ENCODE results near the gene ZNF317. TPM values are rescaled to one million over a fixed set of nuclear protein-coding genes. Genes with fewer than 3 reads are reported as not detected.

ZNF317 gene
- total RNA-seq, 2 donors from 2014 or later = 36.7 to 40.1 TPM

GRCh38 chr19:9148697-9149096 lies 8.5 kb downstream of the ZNF317 start:
- no peaks in the 10 kb centered on the region for H3K4me1 Mint-ChIP-seq
- DNase-seq = no peak
- Histone ChIP-seq H3K36me3 (ENCODE audit: control insufficient read depth, insufficient read depth, low read length) (peaks cover 74% of the 10 kb centered on the region), H3K9ac (ENCODE audit: extremely low read depth, low read length, poor library complexity, severe bottlenecking) (no peak overlapping the region), H3K4me3 (ENCODE audit: low read length) (peak overlapping the region; percentile 64), H3K27ac (ENCODE audit: low read depth, low read length) (no peak overlapping the region), H3K4me1 (ENCODE audit: control insufficient read depth, insufficient read depth, low read length) (no peaks in the 10 kb centered on the region), H3K9me3 (ENCODE audit: control insufficient read depth, low read length) (peaks cover 94% of the 10 kb centered on the region), H3K27me3 (ENCODE audit: control insufficient read depth, insufficient read depth, low read length, poor library complexity, severe bottlenecking) (no peaks in the 10 kb centered on the region)
- TF ChIP-seq CTCF (conservative IDR thresholded peaks at IDR 0.05) = no peak
- 92 to 94% methylated on average over 2 to 3 of the region's 3 CpGs for WGBS, 2 experiments (ENCODE audit: insufficient coverage in 1 of 2, insufficient read length in 1 of 2)
- no peak overlapping the region for H3K27ac Mint-ChIP-seq
- H3K9me3 Mint-ChIP-seq = peaks cover 95% of the 10 kb centered on the region
- no peak overlapping the region for H3K4me3 Mint-ChIP-seq
- peaks cover 93% of the 10 kb centered on the region for H3K36me3 Mint-ChIP-seq (ENCODE audit: low read depth)
- H3K27me3 Mint-ChIP-seq (ENCODE audit: insufficient read depth) = no peaks in the 10 kb centered on the region

- Histone ChIP-seq H3K36me3 (ENCODE audit: control insufficient read depth, insufficient read depth, low read length) (peaks cover 78% of the 10 kb centered on the region), H3K9me3 (ENCODE audit: control insufficient read depth, low read length) (peaks cover 94% of the 10 kb centered on the region), H3K27me3 (ENCODE audit: control insufficient read depth, insufficient read depth, low read length, poor library complexity, severe bottlenecking) (no peaks in the 10 kb centered on the region), H3K4me3 (ENCODE audit: low read length) (no peak overlapping the region), H3K27ac (ENCODE audit: low read depth, low read length) (no peak overlapping the region), H3K9ac (ENCODE audit: extremely low read depth, low read length, poor library complexity, severe bottlenecking) (no peak overlapping the region), H3K4me1 (ENCODE audit: control insufficient read depth, insufficient read depth, low read length) (no peaks in the 10 kb centered on the region)
- 95 to 100% methylated on average over 2 to 4 of the region's 4 CpGs for WGBS, 2 experiments (ENCODE audit: insufficient coverage in 1 of 2, insufficient read length in 1 of 2)
- Mint-ChIP-seq H3K9me3 (peaks cover 95% of the 10 kb centered on the region), H3K27me3 (ENCODE audit: insufficient read depth) (no peaks in the 10 kb centered on the region), H3K4me1 (no peaks in the 10 kb centered on the region), H3K36me3 (ENCODE audit: low read depth) (peaks cover 94% of the 10 kb centered on the region), H3K4me3 (no peak overlapping the region), H3K27ac (no peak overlapping the region)
- no peak for DNase-seq
- TF ChIP-seq CTCF (conservative IDR thresholded peaks at IDR 0.05) = no peak
These were observed 9.8 kb downstream of the ZNF317 start for GRCh38 chr19:9149997-9150396.

- no peaks in the 10 kb centered on the region for H3K4me1 Mint-ChIP-seq
- 95 to 97% methylated on average over 4 to 5 of the region's 5 CpGs for WGBS, 2 experiments (ENCODE audit: insufficient coverage in 1 of 2, insufficient read length in 1 of 2)
These were observed 10.5 kb downstream of the ZNF317 start for GRCh38 chr19:9150650-9151049.

More at GRCh38 chr19:9150650-9151049, 10.5 kb downstream of the ZNF317 start:
- Histone ChIP-seq H3K36me3 (ENCODE audit: control insufficient read depth, insufficient read depth, low read length) (peaks cover 78% of the 10 kb centered on the region), H3K4me3 (ENCODE audit: low read length) (no peak overlapping the region), H3K4me1 (ENCODE audit: control insufficient read depth, insufficient read depth, low read length) (no peaks in the 10 kb centered on the region), H3K9me3 (ENCODE audit: control insufficient read depth, low read length) (peaks cover 94% of the 10 kb centered on the region), H3K9ac (ENCODE audit: extremely low read depth, low read length, poor library complexity, severe bottlenecking) (no peak overlapping the region), H3K27ac (ENCODE audit: low read depth, low read length) (no peak overlapping the region), H3K27me3 (ENCODE audit: control insufficient read depth, insufficient read depth, low read length, poor library complexity, severe bottlenecking) (no peaks in the 10 kb centered on the region)
- no peaks in the 10 kb centered on the region for H3K27me3 Mint-ChIP-seq (ENCODE audit: insufficient read depth)
- no peak overlapping the region for H3K4me3 Mint-ChIP-seq
- H3K9me3 Mint-ChIP-seq = peaks cover 94% of the 10 kb centered on the region
- no peak for TF ChIP-seq CTCF (conservative IDR thresholded peaks at IDR 0.05)
- DNase-seq = no peak
- H3K27ac Mint-ChIP-seq = no peak overlapping the region
- peaks cover 94% of the 10 kb centered on the region for H3K36me3 Mint-ChIP-seq (ENCODE audit: low read depth)
